MM.1S (cell line): ENCODE results near the gene SDF2L1.
A peak's percentile ranks its signal among the peaks of the same experiment; 100 is the strongest.
"Not testable (repeated sequence)": the region's sequence is repeated elsewhere in the genome, so short reads cannot be mapped to it uniquely, and the experiment has no call there.

Experiments used
- DNase-seq: peaks from one replicate; pipeline ENCODE4 v3.0.0-alpha.2; 2015
- H2AFZ ChIP-seq: fragments of 300-600 bp; sonication (generic); 2 replicates; pipeline ENCODE4 v1.6.0; 2016; ENCODE audit warnings: antibody characterized with exemption, low read length
- H3F3A ChIP-seq: fragments of 300-600 bp; sonication (generic); 2 replicates; pipeline ENCODE4 v1.6.1; 2016; ENCODE audit warnings: mild to moderate bottlenecking, antibody characterized with exemption, low read length, moderate library complexity, mixed read lengths; ENCODE audit not compliant: insufficient read depth
- H3K27ac ChIP-seq: fragments of 300-600 bp; sonication (generic); 2 replicates; pipeline ENCODE4 v1.5.1; 2016; ENCODE audit warnings: mild to moderate bottlenecking, low read length
- H3K27me3 ChIP-seq: fragments of 300-600 bp; sonication (generic); replicated peaks from 2 replicates; pipeline ENCODE4 v1.6.0; 2016; ENCODE audit warnings: low read length; ENCODE audit not compliant: insufficient read depth
- H3K36me3 ChIP-seq: fragments of 300-600 bp; sonication (generic); replicated peaks from 2 replicates; pipeline ENCODE4 v1.6.1; 2016; ENCODE audit warnings: mild to moderate bottlenecking, low read length, mixed read lengths; ENCODE audit not compliant: insufficient read depth
- H3K4me1 ChIP-seq: fragments of 300-600 bp; sonication (generic); 2 replicates; pipeline ENCODE4 v1.6.1; 2016; ENCODE audit warnings: low read length, mixed read lengths
- H3K4me2 ChIP-seq: fragments of 300-600 bp; sonication (generic); 2 replicates; pipeline ENCODE4 v1.6.0; 2016; ENCODE audit warnings: low read depth, low read length
- H3K4me3 ChIP-seq: fragments of 300-600 bp; sonication (generic); 2 replicates; pipeline ENCODE4 v1.5.1; 2016; ENCODE audit warnings: low read length, mixed read lengths
- H3K79me2 ChIP-seq: fragments of 300-600 bp; sonication (generic); 2 replicates; pipeline ENCODE4 v1.6.1; 2016; ENCODE audit warnings: mixed run types, low read length, mixed read lengths
- H3K9ac ChIP-seq: fragments of 300-600 bp; sonication (generic); 2 replicates; pipeline ENCODE4 v1.6.1; 2016; ENCODE audit warnings: low read length, mixed read lengths
- H3K9me2 ChIP-seq: fragments of 300-600 bp; sonication (generic); replicated peaks from 2 replicates; pipeline ENCODE4 v1.6.1; 2016; ENCODE audit warnings: mild to moderate bottlenecking, low read length, mixed read lengths; ENCODE audit not compliant: insufficient read depth
- H3K9me3 ChIP-seq: fragments of 300-600 bp; sonication (generic); replicated peaks from 2 replicates; pipeline ENCODE4 v1.6.1; 2016; ENCODE audit warnings: mild to moderate bottlenecking, low read length, mixed read lengths; ENCODE audit not compliant: insufficient read depth
- H4K20me1 ChIP-seq: fragments of 300-600 bp; sonication (generic); 2 replicates; pipeline ENCODE4 v1.6.1; 2016; ENCODE audit warnings: mild to moderate bottlenecking, low read length, moderate library complexity, mixed read lengths; ENCODE audit not compliant: insufficient read depth
- EZH2 ChIP-seq: fragments of 300-600 bp; sonication (generic); optimal IDR thresholded peaks from 2 replicates; pipeline ENCODE3; 2017; ENCODE audit warnings: low read depth, mild to moderate bottlenecking, antibody characterized with exemption, low read length, mixed read lengths
- EZH2phosphoT487 ChIP-seq: fragments of 300-600 bp; sonication (generic); IDR thresholded peaks from 2 replicates; pipeline ENCODE4 v1.6.1; 2018; ENCODE audit warnings: antibody characterized with exemption, low read length
- TF ChIP-seq, protein P1 (sequence below): fragments of 300-600 bp; sonication (generic); IDR thresholded peaks from 2 replicates; pipeline ENCODE4 v1.5.1; 2016; ENCODE audit warnings: antibody characterized with exemption, low read length, mixed read lengths

The SDF2L1 gene

DNA sequence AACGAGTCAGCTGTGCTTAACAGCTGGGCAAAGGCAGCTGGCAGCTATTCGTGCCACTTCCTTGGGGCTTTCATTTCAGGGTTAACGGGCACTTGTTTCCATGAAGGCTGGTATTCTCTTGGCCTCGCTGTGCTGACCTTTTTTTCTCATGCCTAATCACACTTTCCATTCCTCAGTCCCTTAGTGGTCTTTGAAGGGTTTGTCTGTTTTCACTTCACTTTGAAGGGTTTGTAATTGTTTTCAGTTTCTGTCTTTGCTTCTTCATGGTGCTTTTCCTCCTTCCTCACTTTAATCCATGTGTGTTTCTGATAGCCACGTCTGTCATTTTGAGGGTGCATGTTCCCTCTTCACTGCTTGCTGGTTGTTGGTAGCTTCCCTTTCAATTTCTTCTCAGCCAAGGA, 48.3 kb downstream of the SDF2L1 start:
- H3K4me1 ChIP-seq = peaks cover 4% of the 10 kb centered on the region
- H3K36me3 ChIP-seq = no peaks in the 10 kb centered on the region; the same call in 1 of the 2 replicates
- H3K9me3 ChIP-seq = no peaks in the 10 kb centered on the region
- peak; percentile 69 for DNase-seq
- no peak overlapping the region for H2AFZ ChIP-seq
- no peak overlapping the region for H3K4me3 ChIP-seq
- TF ChIP-seq, protein P1, sequence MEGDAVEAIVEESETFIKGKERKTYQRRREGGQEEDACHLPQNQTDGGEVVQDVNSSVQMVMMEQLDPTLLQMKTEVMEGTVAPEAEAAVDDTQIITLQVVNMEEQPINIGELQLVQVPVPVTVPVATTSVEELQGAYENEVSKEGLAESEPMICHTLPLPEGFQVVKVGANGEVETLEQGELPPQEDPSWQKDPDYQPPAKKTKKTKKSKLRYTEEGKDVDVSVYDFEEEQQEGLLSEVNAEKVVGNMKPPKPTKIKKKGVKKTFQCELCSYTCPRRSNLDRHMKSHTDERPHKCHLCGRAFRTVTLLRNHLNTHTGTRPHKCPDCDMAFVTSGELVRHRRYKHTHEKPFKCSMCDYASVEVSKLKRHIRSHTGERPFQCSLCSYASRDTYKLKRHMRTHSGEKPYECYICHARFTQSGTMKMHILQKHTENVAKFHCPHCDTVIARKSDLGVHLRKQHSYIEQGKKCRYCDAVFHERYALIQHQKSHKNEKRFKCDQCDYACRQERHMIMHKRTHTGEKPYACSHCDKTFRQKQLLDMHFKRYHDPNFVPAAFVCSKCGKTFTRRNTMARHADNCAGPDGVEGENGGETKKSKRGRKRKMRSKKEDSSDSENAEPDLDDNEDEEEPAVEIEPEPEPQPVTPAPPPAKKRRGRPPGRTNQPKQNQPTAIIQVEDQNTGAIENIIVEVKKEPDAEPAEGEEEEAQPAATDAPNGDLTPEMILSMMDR = no peak
- TF ChIP-seq EZH2 (no peak), EZH2phosphoT487 (no peak)
- H3F3A ChIP-seq = peaks cover 10% of the 10 kb centered on the region
- no peaks in the 10 kb centered on the region for H3K79me2 ChIP-seq
- peaks cover 6% of the 10 kb centered on the region; the same call in 1 of the 2 replicates for H4K20me1 ChIP-seq
- no peaks in the 10 kb centered on the region for H3K27me3 ChIP-seq
- peak overlapping the region; percentile 41; the same call in 1 of the 2 replicates for H3K27ac ChIP-seq
- no peak overlapping the region for H3K9ac ChIP-seq
- H3K4me2 ChIP-seq = peak overlapping the region; percentile 37; the same call in 1 of the 2 replicates
- no peaks in the 10 kb centered on the region for H3K9me2 ChIP-seq

DNA sequence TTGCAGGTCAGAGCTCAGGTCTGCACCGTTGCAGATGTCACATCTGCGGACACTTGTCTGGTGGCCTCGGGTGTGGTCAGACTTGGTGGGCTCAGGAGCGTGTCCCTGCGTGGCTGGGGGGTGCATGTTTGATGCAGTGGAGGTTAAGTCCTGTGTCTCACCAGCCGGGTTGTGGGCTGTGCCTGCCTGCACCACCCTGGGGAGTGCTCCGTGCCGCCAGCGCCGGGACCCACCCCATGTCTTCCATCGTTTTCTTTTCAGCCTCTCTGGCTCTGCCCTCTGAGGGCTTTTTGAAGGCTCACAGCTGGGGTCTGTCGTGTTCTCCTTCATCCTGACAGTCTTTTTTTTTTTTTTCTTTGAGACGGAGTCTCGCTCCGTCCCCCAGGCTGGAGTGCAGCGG, 49.7 kb downstream of the SDF2L1 start:
- H3K4me2 ChIP-seq = no peak overlapping the region
- H3K27me3 ChIP-seq = no peaks in the 10 kb centered on the region
- H3K4me3 ChIP-seq = no peak overlapping the region
- H3K9me3 ChIP-seq = no peaks in the 10 kb centered on the region
- no peak overlapping the region for H3K9ac ChIP-seq
- H3K4me1 ChIP-seq = peaks cover 4% of the 10 kb centered on the region
- H3K9me2 ChIP-seq = no peaks in the 10 kb centered on the region
- H3K36me3 ChIP-seq = no peaks in the 10 kb centered on the region; the same call in 1 of the 2 replicates
- H4K20me1 ChIP-seq = peaks cover 6% of the 10 kb centered on the region; the same call in 1 of the 2 replicates
- no peak for DNase-seq
- no peak for TF ChIP-seq EZH2
- no peak overlapping the region for H3K27ac ChIP-seq
- no peak overlapping the region for H2AFZ ChIP-seq
- no peaks in the 10 kb centered on the region for H3K79me2 ChIP-seq
- peaks cover 10% of the 10 kb centered on the region for H3F3A ChIP-seq

DNA sequence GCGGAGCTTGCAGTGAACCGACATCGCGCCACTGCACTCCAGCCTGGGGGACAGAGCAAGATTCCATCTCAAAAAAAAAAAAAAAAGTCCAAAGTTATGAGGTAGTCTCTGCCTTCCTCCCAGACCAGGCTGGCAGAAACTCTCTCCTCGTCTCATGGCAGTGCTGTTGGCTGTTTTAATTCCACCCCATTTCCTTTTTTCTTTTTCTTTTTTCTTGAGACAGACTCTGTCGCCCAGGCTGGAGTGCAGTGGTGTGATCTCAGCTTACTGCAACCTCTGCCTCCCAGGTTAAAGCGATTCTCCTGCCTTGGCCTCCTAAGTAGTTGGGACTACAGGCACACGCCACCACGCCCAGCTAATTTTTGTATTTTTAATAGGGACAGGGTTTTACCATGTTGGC, 50.8 kb downstream of the SDF2L1 start:
- not testable (repeated sequence) for H3K9me2 ChIP-seq, H3K4me3 ChIP-seq, DNase-seq, H2AFZ ChIP-seq, H3K9me3 ChIP-seq, H3K4me2 ChIP-seq, H3K4me1 ChIP-seq, H3K27me3 ChIP-seq, H4K20me1 ChIP-seq, H3K36me3 ChIP-seq, H3K9ac ChIP-seq, H3K27ac ChIP-seq, H3K79me2 ChIP-seq
- H3F3A ChIP-seq = peaks cover 10% of the 10 kb centered on the region

DNA sequence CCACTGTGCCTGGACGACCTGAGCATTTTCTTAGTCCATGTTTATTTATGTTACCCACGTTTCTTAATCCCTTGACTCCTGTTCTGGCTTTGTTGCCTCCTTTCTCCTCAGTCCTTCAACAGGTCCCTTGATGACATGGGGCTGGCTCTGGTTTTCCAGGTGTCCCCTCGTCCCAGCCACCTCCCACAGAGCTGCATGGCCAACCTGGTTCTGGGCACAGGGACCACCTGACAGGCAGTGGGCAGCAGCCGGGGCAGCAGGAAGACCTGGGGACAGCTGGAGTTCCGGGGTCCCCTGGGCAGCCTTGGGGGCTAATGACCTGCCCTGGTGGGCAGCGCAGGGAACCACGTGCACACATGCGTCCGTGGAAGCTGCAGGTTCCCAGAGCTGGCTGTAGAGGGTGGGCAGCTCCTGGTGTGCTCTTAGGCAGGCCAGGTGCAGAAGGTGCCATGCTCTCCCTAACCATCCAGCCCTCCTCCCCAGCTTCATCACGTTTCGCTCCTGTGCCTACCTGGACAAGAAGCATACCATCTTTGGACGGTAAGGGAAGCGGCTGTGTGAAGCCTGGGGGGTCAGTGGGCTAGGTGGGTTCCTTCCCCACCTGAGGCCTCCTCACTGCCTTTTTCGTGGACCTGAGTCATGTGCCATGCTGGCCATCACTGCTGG, 51.4 kb downstream of the SDF2L1 start:
- H4K20me1 ChIP-seq = peaks cover 6% of the 10 kb centered on the region; the same call in 1 of the 2 replicates
- no peaks in the 10 kb centered on the region for H3K9me2 ChIP-seq
- H3K36me3 ChIP-seq = no peaks in the 10 kb centered on the region
- peaks cover 4% of the 10 kb centered on the region for H3K4me1 ChIP-seq
- no peaks in the 10 kb centered on the region for H3K79me2 ChIP-seq
- TF ChIP-seq EZH2phosphoT487 = no peak
- TF ChIP-seq, protein P1 = no peak
- no peak for TF ChIP-seq EZH2
- DNase-seq = no peak
- H3K9ac ChIP-seq = no peak overlapping the region
- H3K27ac ChIP-seq = no peak overlapping the region
- H3K4me3 ChIP-seq = no peak overlapping the region
- no peaks in the 10 kb centered on the region for H3K9me3 ChIP-seq
- no peaks in the 10 kb centered on the region for H3K27me3 ChIP-seq
- no peak overlapping the region for H2AFZ ChIP-seq
- peaks cover 10% of the 10 kb centered on the region for H3F3A ChIP-seq
- H3K4me2 ChIP-seq = no peak overlapping the region
